ENCODE results near the gene VBP1. TPM values are rescaled to one million over a fixed set of nuclear protein-coding genes. Genes with fewer than 3 reads are reported as not detected.

VBP1 gene
- total RNA-seq, 1 experiment from 2014 or later, result 83.5 TPM

DNA sequence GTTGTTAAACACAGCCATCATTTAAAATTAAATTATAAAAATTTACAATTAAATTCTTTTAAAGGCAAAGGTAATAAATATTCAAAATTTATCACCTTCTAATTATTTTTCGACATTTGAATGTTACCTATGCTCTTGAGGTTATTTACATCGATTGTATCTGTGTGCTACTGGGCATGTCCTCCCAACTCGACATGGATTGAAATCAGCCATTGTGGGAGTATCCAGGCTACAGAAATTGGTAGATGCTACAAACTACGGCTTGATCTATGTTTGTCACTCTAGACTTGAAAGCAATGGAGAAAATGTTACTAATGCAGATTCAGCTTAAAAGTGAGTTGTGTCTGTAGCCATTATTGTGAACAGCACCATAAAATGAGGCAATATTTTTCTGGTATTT lies 2.5 kb upstream of the VBP1 start:
- H2AFZ ChIP-seq (ENCODE audit: low read length), result no peak overlapping the region
- H3K56ac ChIP-seq (ENCODE audit: insufficient read length, low read depth, low read length), result no peak overlapping the region
- H3K79me1 ChIP-seq (ENCODE audit: insufficient read depth, low read depth, low read length, poor library complexity, severe bottlenecking), result no peaks in the 10 kb centered on the region
- Mint-ChIP-seq H3K27me3 (ENCODE audit: low read depth) (peaks cover 3% of the 10 kb centered on the region; the same call in 1 of the 2 replicates), H3K36me3 (ENCODE audit: insufficient read depth in 1 of 3, low read depth in 3 of 3) (peaks cover 0 to 3% (median 0%) of the 10 kb centered on the region in 3 experiments; a peak in 5 of 7 replicates), H3K27ac (no peak overlapping the region), H3K9me3 (peaks cover 60% of the 10 kb centered on the region in 2 experiments), H3K4me3 (no peak overlapping the region), H3K4me1 (peaks cover 8 to 13% of the 10 kb centered on the region in 2 experiments; a peak in 2 of 4 replicates)
- H3K27ac ChIP-seq (ENCODE audit: insufficient read length, low read depth, low read length), result no peak overlapping the region
- no peak overlapping the region for H3K4me2 ChIP-seq (ENCODE audit: insufficient read depth, insufficient read length, low read length)
- no peak overlapping the region for H4K91ac ChIP-seq (ENCODE audit: insufficient read length, low read depth, low read length)
- TF ChIP-seq, protein P1, sequence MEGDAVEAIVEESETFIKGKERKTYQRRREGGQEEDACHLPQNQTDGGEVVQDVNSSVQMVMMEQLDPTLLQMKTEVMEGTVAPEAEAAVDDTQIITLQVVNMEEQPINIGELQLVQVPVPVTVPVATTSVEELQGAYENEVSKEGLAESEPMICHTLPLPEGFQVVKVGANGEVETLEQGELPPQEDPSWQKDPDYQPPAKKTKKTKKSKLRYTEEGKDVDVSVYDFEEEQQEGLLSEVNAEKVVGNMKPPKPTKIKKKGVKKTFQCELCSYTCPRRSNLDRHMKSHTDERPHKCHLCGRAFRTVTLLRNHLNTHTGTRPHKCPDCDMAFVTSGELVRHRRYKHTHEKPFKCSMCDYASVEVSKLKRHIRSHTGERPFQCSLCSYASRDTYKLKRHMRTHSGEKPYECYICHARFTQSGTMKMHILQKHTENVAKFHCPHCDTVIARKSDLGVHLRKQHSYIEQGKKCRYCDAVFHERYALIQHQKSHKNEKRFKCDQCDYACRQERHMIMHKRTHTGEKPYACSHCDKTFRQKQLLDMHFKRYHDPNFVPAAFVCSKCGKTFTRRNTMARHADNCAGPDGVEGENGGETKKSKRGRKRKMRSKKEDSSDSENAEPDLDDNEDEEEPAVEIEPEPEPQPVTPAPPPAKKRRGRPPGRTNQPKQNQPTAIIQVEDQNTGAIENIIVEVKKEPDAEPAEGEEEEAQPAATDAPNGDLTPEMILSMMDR (conservative IDR thresholded peaks at IDR 0.05), result no peak
- H3K4me1 ChIP-seq (ENCODE audit: insufficient read depth, low read length), result no peaks in the 10 kb centered on the region
- H2BK120ac ChIP-seq (ENCODE audit: low read depth, low read length, poor library complexity, severe bottlenecking), result no peak overlapping the region
- H2BK5ac ChIP-seq (ENCODE audit: insufficient read length, low read length), result no peak overlapping the region
- H3K79me2 ChIP-seq (ENCODE audit: insufficient read depth, low read length), result peaks cover 7% of the 10 kb centered on the region
- no peak overlapping the region for H3T11ph ChIP-seq (ENCODE audit: low read length)
- no peak overlapping the region for H3K14ac ChIP-seq (ENCODE audit: insufficient read depth, low read length)
- no peak overlapping the region for H2BK12ac ChIP-seq (ENCODE audit: insufficient read length, low read depth, low read length)
- no peak overlapping the region for H3K9ac ChIP-seq (ENCODE audit: extremely low read depth, insufficient read length, low read length)
- no peaks in the 10 kb centered on the region for H4K20me1 ChIP-seq (ENCODE audit: control insufficient read depth, insufficient read depth, insufficient read length)
- H3K9me3 ChIP-seq (ENCODE audit: control insufficient read depth, low read depth, low read length), result peaks cover 49% of the 10 kb centered on the region
- no peak for DNase-seq
- no peak overlapping the region for H2BK20ac ChIP-seq (ENCODE audit: low read depth, low read length, poor library complexity, severe bottlenecking)
- H4K8ac ChIP-seq (replicated peaks; ENCODE audit: insufficient read length, low read depth, low read length), result no peak overlapping the region
- no peak overlapping the region for H2BK15ac ChIP-seq (ENCODE audit: low read depth, low read length)
- no peaks in the 10 kb centered on the region for H3K27me3 ChIP-seq (ENCODE audit: insufficient read depth, low read length)
- WGBS (ENCODE audit: extremely low coverage, insufficient read length, low lambda C conversion rate), result no CpG with 5 or more reads among the region's 4 CpGs
- H3K4ac ChIP-seq (ENCODE audit: low read depth, low read length), result no peak overlapping the region
- no peak overlapping the region for H2AK5ac ChIP-seq (ENCODE audit: insufficient read length, low read length)
- no peak overlapping the region for H3K23ac ChIP-seq (ENCODE audit: insufficient read length, low read depth, low read length)
- H3K18ac ChIP-seq (ENCODE audit: insufficient read length, low read depth, low read length), result no peak overlapping the region
- H4K5ac ChIP-seq (ENCODE audit: insufficient read length, low read depth, low read length), result no peak overlapping the region
- peaks cover 3% of the 10 kb centered on the region for H3K23me2 ChIP-seq (ENCODE audit: insufficient read length, low read depth, low read length, poor library complexity, severe bottlenecking)
